IMR-90 (cell line): ENCODE measurements around the gene SCARF2. TPM values are rescaled to one million over a fixed set of nuclear protein-coding genes. Genes with fewer than 3 reads are reported as not detected.

Experiments used
- ATAC-seq: fragments of 200-7000 bp; cut with Tn5 transposase; 2 replicates; pipeline ENCODE4 v1.9.1; 2020; ENCODE audit warnings: low read depth, mild to moderate bottlenecking, moderate library complexity
- BruUV-seq: library from RNA; stranded (reverse); fragments of 400-500 nt; replicated peaks from 2 replicates; lab custom pipeline; 2021; lab: Mats Ljungman, UMichigan
- CTCF ChIA-PET: fragments of 300-600 bp; formaldehyde crosslinking; extraction: SDS; loops from one replicate; lab custom pipeline; 2021; ENCODE audit warnings: antibody characterized with exemption; lab: Yijun Ruan, JAX
- POLR2A ChIA-PET: fragments of 300-600 bp; sonication (Branson Sonifier 250); formaldehyde crosslinking; loops from one replicate; lab custom pipeline; 2022; ENCODE audit warnings: antibody characterized with exemption; ENCODE audit not compliant: unreplicated experiment; lab: Charles Lee
- DNase-seq: peaks from one replicate; pipeline ENCODE4 v3.0.0; 2013
- H2AFZ ChIP-seq: replicated peaks from 2 replicates; pipeline ENCODE3; 2013; ENCODE audit warnings: low read length, mild to moderate bottlenecking; ENCODE audit not compliant: poor library complexity
- H2AK5ac ChIP-seq: 2 replicates; pipeline ENCODE4 v1.6.1; 2013; ENCODE audit warnings: low read depth, low read length, inconsistent platforms
- H2AK9ac ChIP-seq: replicated peaks from 2 replicates; pipeline ENCODE3; 2013; ENCODE audit warnings: mild to moderate bottlenecking, low read depth, low read length, moderate library complexity; ENCODE audit not compliant: poor library complexity
- H2BK120ac ChIP-seq: 2 replicates; pipeline ENCODE4 v1.6.1; 2013; ENCODE audit warnings: low read depth, low read length, inconsistent platforms
- H2BK15ac ChIP-seq: 3 replicates; pipeline ENCODE4 v1.6.1; 2013; ENCODE audit warnings: low read depth, low read length, inconsistent platforms
- H2BK20ac ChIP-seq: 2 replicates; pipeline ENCODE4 v1.6.1; 2013; ENCODE audit warnings: low read depth, mild to moderate bottlenecking, inconsistent platforms, low read length, moderate library complexity
- H2BK5ac ChIP-seq: 2 replicates; pipeline ENCODE4 v1.6.1; 2013; ENCODE audit warnings: mild to moderate bottlenecking, low read depth, low read length, inconsistent platforms; ENCODE audit not compliant: poor library complexity, severe bottlenecking
- H3K14ac ChIP-seq: replicated peaks from 2 replicates; pipeline ENCODE4 v1.6.1; 2013; ENCODE audit warnings: low read depth, low read length, inconsistent platforms
- H3K18ac ChIP-seq: 2 replicates; pipeline ENCODE4 v1.6.1; 2013; ENCODE audit warnings: low read depth, low read length, control low read depth
- H3K23ac ChIP-seq: 2 replicates; pipeline ENCODE4 v1.6.1; 2013; ENCODE audit warnings: low read depth, low read length, inconsistent platforms
- H3K27ac ChIP-seq: 2 replicates; pipeline ENCODE4 v1.5.1; 2013; ENCODE audit warnings: mild to moderate bottlenecking, control low read depth, low read length; ENCODE audit not compliant: insufficient read depth
- H3K27me3 ChIP-seq: 2 replicates; pipeline ENCODE4 v1.6.1; 2013; ENCODE audit warnings: low read length; ENCODE audit not compliant: control insufficient read depth, insufficient read depth
- H3K36me3 ChIP-seq: 2 replicates; pipeline ENCODE4 v1.6.1; 2013; ENCODE audit warnings: low read length, mixed read lengths; ENCODE audit not compliant: control insufficient read depth, insufficient read depth
- H3K4ac ChIP-seq: 2 replicates; pipeline ENCODE4 v1.6.1; 2013; ENCODE audit warnings: low read depth, low read length, inconsistent platforms
- H3K4me1 ChIP-seq: 2 replicates; pipeline ENCODE4 v1.6.1; 2013; ENCODE audit warnings: low read length, mixed read lengths; ENCODE audit not compliant: control insufficient read depth, insufficient read depth
- H3K4me2 ChIP-seq: 2 replicates; pipeline ENCODE4 v1.6.1; 2013; ENCODE audit warnings: low read depth, mild to moderate bottlenecking, control low read depth, low read length, moderate library complexity
- H3K4me3 ChIP-seq: 2 replicates; pipeline ENCODE4 v1.5.1; 2013; ENCODE audit warnings: low read depth, mild to moderate bottlenecking, control low read depth, low read length, moderate library complexity; ENCODE audit not compliant: insufficient read depth
- H3K56ac ChIP-seq: 2 replicates; pipeline ENCODE4 v1.6.1; 2013; ENCODE audit warnings: low read length, inconsistent platforms; ENCODE audit not compliant: insufficient read depth; ENCODE audit errors: extremely low read depth
- H3K79me1 ChIP-seq, 2 experiments: 2 replicates each; pipeline ENCODE4 v1.6.1; 2013; ENCODE audit warnings: low read length in 2 of 2, inconsistent platforms in 1 of 2, low read depth in 1 of 2
- H3K9ac ChIP-seq: 2 replicates; pipeline ENCODE4 v1.6.1; 2013; ENCODE audit warnings: low read depth, low read length, control low read depth
- H3K9me1 ChIP-seq: 2 replicates; pipeline ENCODE4 v1.6.1; 2013; ENCODE audit warnings: low read length, inconsistent platforms; ENCODE audit not compliant: insufficient read depth
- H3K9me3 ChIP-seq: 2 replicates; pipeline ENCODE4 v1.6.1; 2013; ENCODE audit warnings: low read length; ENCODE audit not compliant: control insufficient read depth, insufficient read depth
- H4K20me1 ChIP-seq: 2 replicates; pipeline ENCODE4 v1.6.1; 2013; ENCODE audit warnings: low read length, inconsistent platforms; ENCODE audit not compliant: insufficient read depth
- H4K5ac ChIP-seq: 2 replicates; pipeline ENCODE4 v1.6.1; 2013; ENCODE audit warnings: mild to moderate bottlenecking, low read depth, low read length, control low read depth
- H4K8ac ChIP-seq, 2 experiments: 2 replicates each; pipeline ENCODE4 v1.6.1; 2013; ENCODE audit warnings: low read depth in 2 of 2, low read length in 2 of 2, control low read depth in 1 of 2, inconsistent platforms in 1 of 2
- H4K91ac ChIP-seq: 2 replicates; pipeline ENCODE4 v1.6.1; 2013; ENCODE audit warnings: low read depth, low read length, inconsistent platforms; ENCODE audit not compliant: insufficient read depth
- FOS ChIP-seq: fragments of 150-350 bp; IDR thresholded peaks from 2 replicates; pipeline ENCODE4 v1.6.1; 2016; ENCODE audit warnings: low read depth, low read length
- MXI1 ChIP-seq: IDR thresholded peaks from 2 replicates; pipeline ENCODE4 v1.6.1; 2012; ENCODE audit warnings: low read depth, mild to moderate bottlenecking, low read length, moderate library complexity, borderline replicate concordance
- NFE2L2 ChIP-seq: fragments of 150-350 bp; IDR thresholded peaks from 2 replicates; pipeline ENCODE4 v1.6.1; 2016; ENCODE audit warnings: low read depth, mild to moderate bottlenecking, low read length
- RAD21 ChIP-seq: IDR thresholded peaks from 2 replicates; pipeline ENCODE4 v1.6.1; 2012; ENCODE audit warnings: low read length, improper control_type of control experiment
- USF2 ChIP-seq: fragments of 150-350 bp; IDR thresholded peaks from 2 replicates; pipeline ENCODE4 v1.6.1; 2017; ENCODE audit warnings: mild to moderate bottlenecking, antibody characterized with exemption, low read length, low read depth
- WGBS, 2 experiments: methylation state at CpG; one replicate each; pipeline versions ENCODE4 v1.1.5 to v1.1.7; 2013; ENCODE audit warnings: missing lambda C conversion rate in 2 of 2; ENCODE audit not compliant: insufficient read length in 1 of 2; ENCODE audit errors: extremely low coverage in 2 of 2; 5-methylcytosine and 5-hydroxymethylcytosine counted together
- dilution Hi-C: fragments of 300-500 bp; cut with HindIII; formaldehyde crosslinking; loops from one replicate; pipeline ENCODE4 v1.14.3; 2018; ENCODE audit warnings: low sequenced_read_pairs; ENCODE audit not compliant: unreplicated experiment
- in situ Hi-C: fragments of 300-500 bp; cut with MboI; formaldehyde crosslinking; loops from 3 replicates; pipeline ENCODE4 v1.14.3; 2019; ENCODE audit warnings: low sequenced_read_pairs, inconsistent platforms, mixed read lengths
- intact Hi-C: fragments of 100-400 bp; cut with micrococcal nuclease; formaldehyde crosslinking; loops from 2 replicates; pipeline ENCODE4 v1.10.0; 2022
- polyA plus RNA-seq, 3 experiments: library from polyadenylated mRNA; depleted of rRNA; stranded (reverse); fragments of >200 nt; gene quantifications; 2 replicates each; pipeline ENCODE4 v1.2.3, GENCODE V29; 2012; ENCODE audit warnings: low replicate concordance in 1 of 3
- total RNA-seq: library from RNA; depleted of rRNA; stranded (reverse); fragments of >200 nt; gene quantifications from 2 replicates; pipeline ENCODE4 v1.2.3, GENCODE V29; 2012

Gene SCARF2
- total and polyA plus RNA-seq, 2 of the 4 experiments (the other 2 are of a cell fraction), result 3.4 to 37.0 TPM

- Histone ChIP-seq H2BK120ac (no peak overlapping the region), H3K56ac (no peak overlapping the region), H3K18ac (no peak overlapping the region), H2BK5ac (no peak overlapping the region), H2AK9ac (no peak overlapping the region), H3K9me3 (no peaks in the 10 kb centered on the region), H3K9ac (no peak overlapping the region), H3K4me3 (no peak overlapping the region), H3K23ac (no peak overlapping the region), H4K20me1 (no peaks in the 10 kb centered on the region), H3K4ac (no peak overlapping the region), H3K14ac (no peak overlapping the region), H3K27me3 (no peaks in the 10 kb centered on the region), H4K5ac (no peak overlapping the region), H3K9me1 (peaks cover 19% of the 10 kb centered on the region), H2BK20ac (no peak overlapping the region), H2AK5ac (no peak overlapping the region), H2BK15ac (no peak overlapping the region), H4K91ac (no peak overlapping the region), H3K79me1 (peaks cover 18 to 29% of the 10 kb centered on the region in 2 experiments), H3K4me1 (no peaks in the 10 kb centered on the region), H2AFZ (no peak overlapping the region), H4K8ac (no peak overlapping the region), H3K27ac (no peak overlapping the region), H3K36me3 (peaks cover 39% of the 10 kb centered on the region), H3K4me2 (no peak overlapping the region)
- POLR2A ChIA-PET, result no interaction called here
- ATAC-seq (no peak), DNase-seq (no peak)
- TF ChIP-seq USF2, result no peak
- no peak for TF ChIP-seq RAD21
- no peak for TF ChIP-seq FOS
- TF ChIP-seq NFE2L2, result no peak
- no peak for TF ChIP-seq MXI1
- WGBS, 2 experiments, result 97% methylated on average over 7 of the region's 13 CpGs; no CpG with 5 or more reads in 1 of the 2 experiments
- in situ Hi-C loops, result no loop called here
- intact Hi-C loops, result no loop called here
- dilution Hi-C loops, result no loop called here
- CTCF ChIA-PET, result no interaction called here
- BruUV-seq, result no TSS peak
These were observed 36.1 kb downstream of the SCARF2 start for GRCh38 chr22:20401376-20402014.
